Measurements from ENCODE around the gene ACTR1A. TPM values are rescaled to one million over a fixed set of nuclear protein-coding genes. Genes with fewer than 3 reads are reported as not detected.

The ACTR1A gene
- total RNA-seq, 2 donors from 2014 or later, result 43.0 to 74.4 TPM

DNA sequence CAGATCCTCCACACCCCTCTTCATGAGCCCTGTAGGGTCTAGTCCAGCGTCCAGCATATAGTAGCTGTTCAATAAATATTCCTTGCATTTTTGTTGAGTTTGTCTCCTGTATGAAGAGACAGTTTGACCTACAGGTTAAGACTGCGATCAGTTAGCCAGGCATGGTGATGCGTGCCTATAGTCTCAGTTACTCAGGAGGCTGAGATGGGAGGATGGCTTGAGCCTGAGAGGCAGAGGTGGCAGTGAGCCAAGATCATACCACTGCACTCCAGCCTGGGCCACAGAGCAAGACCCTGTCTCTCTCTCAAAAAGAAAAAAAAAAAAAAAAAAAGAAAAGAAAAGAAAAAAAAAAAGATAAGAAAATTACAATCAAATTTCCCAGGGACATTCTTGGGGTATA is 65.0 kb downstream of the ACTR1A start:
- H3K27ac Mint-ChIP-seq, result peak overlapping the region; percentile 82
- no peak for ATAC-seq (replicated peaks)
- H3K9me3 Mint-ChIP-seq, result no peaks in the 10 kb centered on the region
- H3K36me3 Mint-ChIP-seq (ENCODE audit: low read depth), result peaks cover 11% of the 10 kb centered on the region
- peak overlapping the region; percentile 89 for H3K4me3 Mint-ChIP-seq
- H3K4me1 Mint-ChIP-seq, result peaks cover 30% of the 10 kb centered on the region
- H3K27me3 Mint-ChIP-seq, result no peaks in the 10 kb centered on the region

DNA sequence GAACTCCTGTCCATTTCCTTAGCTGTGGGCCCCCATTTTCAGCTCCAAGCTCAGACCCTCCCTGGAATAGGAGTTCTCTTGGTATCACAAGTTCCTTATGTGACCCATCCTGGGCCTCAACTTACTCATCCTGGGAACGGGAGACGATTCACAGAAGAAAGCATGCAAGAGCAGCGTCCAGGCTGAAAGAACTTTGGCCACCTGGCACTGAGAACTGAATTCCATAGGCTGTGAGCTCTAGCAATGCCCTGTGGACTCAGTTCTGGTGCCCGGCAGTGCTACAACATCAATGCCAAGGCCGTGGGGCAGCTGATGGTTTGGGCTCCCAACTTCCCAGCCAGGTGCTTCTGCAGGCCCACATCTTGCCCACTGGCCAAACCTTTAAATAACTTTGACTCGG is 66.2 kb downstream of the ACTR1A start:
- peaks cover 11% of the 10 kb centered on the region for H3K36me3 Mint-ChIP-seq (ENCODE audit: low read depth)
- no peaks in the 10 kb centered on the region for H3K27me3 Mint-ChIP-seq
- H3K4me1 Mint-ChIP-seq, result peaks cover 34% of the 10 kb centered on the region
- H3K27ac Mint-ChIP-seq, result peak overlapping the region; percentile 82
- ATAC-seq (replicated peaks), result no peak
- no peaks in the 10 kb centered on the region for H3K9me3 Mint-ChIP-seq
- peak overlapping the region; percentile 89 for H3K4me3 Mint-ChIP-seq

DNA sequence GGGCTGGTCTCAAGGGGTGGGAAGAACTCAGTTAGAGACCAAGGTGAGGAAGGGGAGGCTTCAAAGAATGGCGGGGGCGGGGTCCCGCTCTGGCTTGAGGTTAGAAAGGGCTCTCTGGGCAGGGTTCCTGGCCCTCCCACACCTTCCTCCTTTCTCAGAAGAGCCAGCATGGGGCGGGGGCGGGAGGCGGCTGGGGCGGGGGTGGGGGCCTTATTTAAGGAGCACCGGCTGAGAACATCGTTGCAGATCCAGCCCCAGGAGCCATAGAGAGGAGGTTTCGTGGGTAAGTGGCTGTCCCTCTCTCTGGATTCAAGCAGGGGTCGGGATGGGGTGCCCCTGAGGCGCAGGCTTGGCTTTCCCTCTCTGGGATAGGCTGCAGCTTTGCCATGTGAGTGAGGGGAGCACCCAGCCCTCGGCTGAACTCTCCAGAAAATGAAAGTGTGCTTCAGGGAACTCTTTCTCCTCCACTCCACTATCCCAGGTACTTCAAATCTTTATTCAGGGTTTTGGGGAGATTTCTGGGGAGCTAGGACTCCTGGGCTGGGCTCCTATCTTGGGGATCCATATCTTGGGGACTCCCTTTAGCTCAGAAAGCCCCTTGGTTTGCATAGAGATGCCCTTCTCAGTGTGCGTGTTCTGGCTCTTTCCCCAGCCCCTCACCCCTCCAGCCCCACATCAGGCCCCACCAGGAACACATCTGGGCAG is 66.8 kb downstream of the ACTR1A start:
- Mint-ChIP-seq H3K27ac (peak overlapping the region; percentile 82), H3K9me3 (no peaks in the 10 kb centered on the region), H3K36me3 (ENCODE audit: low read depth) (peaks cover 11% of the 10 kb centered on the region), H3K4me3 (peak overlapping the region; percentile 89), H3K4me1 (peaks cover 34% of the 10 kb centered on the region), H3K27me3 (no peaks in the 10 kb centered on the region)
- peak; percentile 18 for ATAC-seq (replicated peaks)

DNA sequence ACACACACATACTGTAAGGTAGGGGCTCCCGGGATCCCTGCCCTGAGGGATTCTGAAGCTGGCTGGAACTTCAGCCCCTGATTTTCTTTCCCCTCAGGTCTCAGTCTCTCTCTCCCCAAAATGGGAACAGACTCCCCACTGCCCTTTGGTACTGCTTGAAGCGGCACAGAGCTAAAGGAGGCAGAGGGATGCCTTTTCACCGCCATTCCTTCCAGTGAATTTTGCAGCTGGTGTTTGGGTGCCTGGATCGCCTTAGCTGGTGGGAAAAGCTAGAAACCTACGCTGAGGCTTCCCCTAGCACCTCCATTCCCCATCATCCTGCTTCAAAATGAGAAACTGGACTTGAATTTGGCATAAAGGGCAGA is 67.4 kb downstream of the ACTR1A start:
- Mint-ChIP-seq H3K27me3 (no peaks in the 10 kb centered on the region), H3K27ac (peak overlapping the region; percentile 82), H3K4me3 (peak overlapping the region; percentile 89), H3K36me3 (ENCODE audit: low read depth) (peaks cover 11% of the 10 kb centered on the region), H3K9me3 (no peaks in the 10 kb centered on the region), H3K4me1 (peaks cover 34% of the 10 kb centered on the region)
- ATAC-seq (replicated peaks), result no peak

DNA sequence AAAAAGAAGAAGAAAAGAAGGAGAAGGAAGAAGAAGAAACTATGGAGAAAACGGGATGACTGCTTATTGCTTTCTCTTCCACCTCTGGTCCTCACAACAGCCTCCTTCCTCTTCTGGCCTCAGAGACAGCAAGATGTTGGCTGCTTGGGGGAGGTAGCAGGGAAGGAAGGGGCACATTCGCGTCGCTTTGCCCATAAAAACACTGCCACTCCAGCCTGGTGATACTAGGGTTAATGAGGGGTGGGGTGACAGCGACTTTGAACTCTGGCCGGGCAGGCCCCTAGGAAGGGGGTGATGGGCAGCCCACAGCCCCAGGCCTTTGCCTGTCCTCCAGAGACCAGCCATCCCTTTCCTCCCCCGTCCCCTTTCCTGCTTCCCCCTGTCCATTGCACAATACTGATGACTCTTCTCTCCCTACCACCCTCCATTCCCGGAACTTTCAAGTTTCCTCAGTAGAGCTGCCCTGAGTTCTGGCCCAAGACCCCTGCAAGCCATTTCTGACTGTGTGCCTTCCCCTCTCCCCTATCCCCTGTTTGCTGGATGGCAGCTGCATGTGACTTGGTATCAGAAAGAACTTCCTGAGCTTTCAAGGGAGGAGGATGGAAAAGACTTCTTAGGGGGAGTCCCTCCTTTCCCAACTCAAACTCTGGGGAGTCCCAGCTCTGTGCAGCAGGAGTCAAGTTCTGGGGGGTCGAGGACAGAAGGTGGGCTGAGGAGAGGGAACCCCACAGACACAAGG is 67.9 kb downstream of the ACTR1A start:
- Mint-ChIP-seq H3K4me3 (peak overlapping the region; percentile 89), H3K9me3 (no peaks in the 10 kb centered on the region), H3K4me1 (peaks cover 34% of the 10 kb centered on the region), H3K27me3 (no peaks in the 10 kb centered on the region), H3K36me3 (ENCODE audit: low read depth) (peaks cover 11% of the 10 kb centered on the region), H3K27ac (peak overlapping the region; percentile 82)
- no peak for ATAC-seq (replicated peaks)

DNA sequence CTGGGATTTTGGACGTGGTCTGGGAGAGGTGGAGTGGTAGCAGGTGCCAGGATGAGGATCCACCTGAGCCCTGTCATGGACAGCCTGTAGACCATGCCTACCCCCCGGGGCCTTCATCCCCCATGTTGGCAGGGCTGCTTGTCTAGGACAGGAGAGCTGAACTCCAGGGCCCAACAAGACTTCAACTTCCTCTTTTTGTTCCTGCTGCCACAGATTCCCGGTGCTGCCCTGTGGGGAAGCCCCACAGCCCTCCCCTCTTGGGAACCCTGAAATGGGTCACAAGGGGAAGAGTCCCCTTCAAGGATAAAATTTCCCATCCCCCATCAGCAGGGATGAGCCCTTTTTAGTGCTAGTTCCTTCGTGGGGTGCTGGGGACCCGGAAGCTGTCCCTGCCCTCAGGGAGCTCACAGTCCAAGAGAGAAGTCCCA is 68.9 kb downstream of the ACTR1A start:
- Mint-ChIP-seq H3K27ac (peak overlapping the region; percentile 93), H3K9me3 (no peaks in the 10 kb centered on the region), H3K27me3 (no peaks in the 10 kb centered on the region), H3K36me3 (ENCODE audit: low read depth) (peaks cover 11% of the 10 kb centered on the region), H3K4me3 (peak overlapping the region; percentile 93), H3K4me1 (peaks cover 34% of the 10 kb centered on the region)
- ATAC-seq (replicated peaks), result no peak

DNA sequence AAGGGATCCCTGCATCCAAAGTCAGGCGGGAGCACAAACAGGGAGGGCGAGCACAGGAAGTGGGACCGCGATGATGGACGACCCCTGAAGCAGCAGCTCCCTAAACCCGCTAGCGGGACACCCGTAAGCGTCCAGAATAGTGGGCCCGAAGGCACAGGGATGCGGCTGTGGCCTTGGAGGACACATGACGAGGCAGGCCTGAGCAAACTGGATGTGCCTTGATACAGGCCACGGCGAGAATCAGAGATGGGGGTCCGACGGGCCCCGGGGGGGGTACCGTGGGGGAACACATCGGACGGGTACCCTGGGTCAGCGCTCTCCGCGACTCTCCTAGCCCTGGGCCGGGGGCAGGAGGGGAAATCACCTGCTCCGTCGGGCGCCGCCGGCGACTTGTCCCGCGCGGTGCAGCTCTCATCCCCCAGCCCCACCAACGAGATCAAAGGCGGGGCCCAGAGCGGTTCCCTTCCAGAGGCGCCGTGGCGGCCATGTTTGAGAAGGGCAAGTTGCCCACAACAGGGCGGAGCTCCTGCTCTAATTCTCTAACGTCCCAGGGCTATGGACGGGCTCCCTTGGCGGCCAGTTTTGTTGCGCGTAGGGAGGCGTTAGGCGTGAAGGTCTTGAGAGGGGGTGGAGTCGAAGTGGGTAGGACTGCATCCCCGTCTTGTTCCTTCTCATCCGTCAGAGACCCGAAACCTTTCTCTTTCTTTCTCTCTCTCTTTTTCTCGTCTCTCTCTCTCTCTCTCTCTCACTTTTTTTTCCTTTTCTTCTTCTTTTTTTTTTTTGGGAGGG is 70.2 kb downstream of the ACTR1A start, which contains the start of gene CUEDC2:
Gene CUEDC2 (minus strand): TSS at position 413 of the 789 bp plus-strand sequence. CDS start 7,386 bp downstream, outside the sequence.
- ATAC-seq (replicated peaks), result peak; percentile 96
- H3K27me3 Mint-ChIP-seq, result no peaks in the 10 kb centered on the region
- H3K9me3 Mint-ChIP-seq, result no peaks in the 10 kb centered on the region
- H3K4me1 Mint-ChIP-seq, result peaks cover 30% of the 10 kb centered on the region
- peaks cover 2% of the 10 kb centered on the region for H3K36me3 Mint-ChIP-seq (ENCODE audit: low read depth)
- H3K4me3 Mint-ChIP-seq, result peak within 1 kb of the TSS; percentile 93
- peak within 1 kb of the TSS; percentile 93 for H3K27ac Mint-ChIP-seq

DNA sequence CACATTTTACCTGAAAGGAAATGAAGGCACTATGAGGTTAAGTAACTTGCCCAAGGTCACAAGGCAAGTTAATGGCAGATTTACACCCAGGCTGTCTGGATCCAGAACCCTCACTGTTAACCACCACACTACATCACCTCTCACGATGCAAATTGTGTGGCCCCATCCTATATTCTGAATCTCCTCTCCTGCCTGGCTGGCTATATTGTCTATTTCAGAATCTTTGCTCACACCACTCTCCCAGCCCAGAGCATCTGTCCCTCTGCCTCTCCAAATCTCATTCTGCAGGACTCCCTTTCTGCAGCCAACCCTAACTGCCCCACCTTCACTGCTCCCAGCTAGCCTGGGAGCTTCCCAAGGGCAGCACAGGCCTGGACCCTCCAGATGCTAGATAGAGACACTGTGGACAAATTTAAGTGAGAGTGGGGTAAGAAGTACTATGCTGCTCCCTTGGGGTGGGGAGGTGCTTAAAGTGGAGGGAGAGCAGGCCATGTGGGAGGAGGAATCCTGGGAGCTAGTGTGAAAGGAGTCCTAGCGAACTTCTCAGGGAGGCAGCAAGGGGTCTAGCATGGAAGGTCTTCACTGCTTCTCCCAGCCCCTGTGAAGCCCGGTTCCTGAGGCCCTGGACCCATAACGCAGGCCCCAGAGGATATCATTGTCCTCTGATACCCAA is 70.9 kb downstream of the ACTR1A start:
- Mint-ChIP-seq H3K27me3 (no peaks in the 10 kb centered on the region), H3K4me1 (peaks cover 33% of the 10 kb centered on the region), H3K36me3 (ENCODE audit: low read depth) (no peaks in the 10 kb centered on the region), H3K4me3 (peak overlapping the region; percentile 93), H3K27ac (peak overlapping the region; percentile 93), H3K9me3 (no peaks in the 10 kb centered on the region)
- ATAC-seq (replicated peaks), result no peak

DNA sequence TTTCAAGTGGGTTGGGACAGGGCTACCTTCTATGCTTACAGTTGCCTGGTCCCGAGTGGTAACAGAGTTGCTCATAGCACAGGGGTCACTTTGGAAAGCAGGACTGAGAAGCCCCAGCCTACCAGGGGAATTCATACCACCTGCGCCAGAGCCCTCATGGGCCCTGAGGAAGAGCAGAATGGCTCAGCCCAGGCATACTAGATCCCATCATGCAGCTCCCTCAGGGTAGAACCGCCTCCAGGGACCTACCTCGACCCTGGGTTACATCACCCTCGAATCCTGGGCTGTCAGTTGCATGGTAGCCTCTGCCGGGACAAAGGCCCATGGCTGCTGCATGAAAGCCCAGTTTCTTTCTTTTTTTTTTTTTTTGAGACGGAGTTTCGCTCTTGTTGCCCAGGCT is 73.0 kb downstream of the ACTR1A start:
- no peaks in the 10 kb centered on the region for H3K9me3 Mint-ChIP-seq
- no peak overlapping the region for H3K4me3 Mint-ChIP-seq
- no peak overlapping the region for H3K27ac Mint-ChIP-seq
- peaks cover 22% of the 10 kb centered on the region for H3K4me1 Mint-ChIP-seq
- H3K27me3 Mint-ChIP-seq, result no peaks in the 10 kb centered on the region
- no peak for ATAC-seq (replicated peaks)
- no peaks in the 10 kb centered on the region for H3K36me3 Mint-ChIP-seq (ENCODE audit: low read depth)

Other genes starting within 250 kb of the ACTR1A start
- gene NFKB2, start 107.0 kb downstream of the ACTR1A start, total RNA-seq, result 100 to 1,000 TPM; 192 to 372 TPM
- 1 to 10 TPM; 3.0 to 8.0 TPM for gene PSD, start 83.9 kb downstream of the ACTR1A start, total RNA-seq
- gene FBXL15, start 81.9 kb downstream of the ACTR1A start, total RNA-seq, result 10 to 100 TPM; 12.6 to 15.4 TPM
- gene CUEDC2, start 70.1 kb downstream of the ACTR1A start, total RNA-seq, result 10 to 100 TPM; 53.3 to 58.5 TPM
- gene C10orf95, start 51.2 kb downstream of the ACTR1A start, total RNA-seq, result under 1 TPM; 0.29 to 0.39 TPM
- gene SUFU, start 1.3 kb upstream of the ACTR1A start, total RNA-seq, result 10 to 100 TPM; 11.1 to 16.2 TPM
- 10 to 100 TPM; 60.0 to 73.9 TPM for gene TRIM8, start 141.8 kb upstream of the ACTR1A start, total RNA-seq
- gene ARL3, start 211.7 kb upstream of the ACTR1A start, total RNA-seq, result 10 to 100 TPM; 14.3 to 14.7 TPM
- gene SFXN2, start 211.9 kb upstream of the ACTR1A start, total RNA-seq, result 10 to 100 TPM; 18.0 to 28.0 TPM
- 10 to 100 TPM; 18.4 to 24.8 TPM for gene WBP1L, start 241.2 kb upstream of the ACTR1A start, total RNA-seq

All from activated T-helper 17 cell treated with anti-CD3 and anti-CD28 coated beads, Interleukin-2, amount 50 U/mL, for 72 hours (primary cell).